Ovary (tissue), 9 donors: Measurements from ENCODE around the gene EHBP1. TPM values are rescaled to one million over a fixed set of nuclear protein-coding genes. Genes with fewer than 3 reads are reported as not detected.

Source experiments
- DNase-seq, 5 donors: peaks; one replicate each; pipeline ENCODE4 v3.0.0-alpha.2; 2019 to 2020
- H3K27ac ChIP-seq, 2 donors: fragments of 200-600 bp; one replicate each; pipeline versions ENCODE4 v1.5.1 to v1.8.0; 2019 to 2022
- H3K27me3 ChIP-seq: fragments of 200-600 bp; one replicate; pipeline ENCODE4 v1.8.0; 2022
- H3K36me3 ChIP-seq: fragments of 200-600 bp; sonication (generic); one replicate; pipeline ENCODE4 v1.5.1; 2019
- H3K4me1 ChIP-seq: one replicate; pipeline ENCODE4 v1.8.1; 2013; ENCODE audit warnings: mild to moderate bottlenecking, moderate library complexity; ENCODE audit not compliant: insufficient read depth
- H3K4me3 ChIP-seq: fragments of 200-600 bp; sonication (generic); one replicate; pipeline ENCODE4 v1.5.1; 2017
- H3K9me3 ChIP-seq, 2 donors: fragments of 200-600 bp in 1 of 2; sonication (generic) in 1 of 2; one replicate each; pipeline versions ENCODE4 v1.5.1 to v1.8.1; 2013 to 2019; ENCODE audit warnings: mild to moderate bottlenecking in 1 of 2, moderate library complexity in 1 of 2
- CTCF ChIP-seq, 3 donors: fragments of 450-650 bp in 2 of 3; fragments of 200-600 bp in 1 of 3; IDR thresholded peaks; one replicate each; pipeline versions ENCODE4 v1.5.1 to v1.8.0; 2016 to 2022; ENCODE audit warnings: antibody characterized with exemption in 3 of 3, mild to moderate bottlenecking in 1 of 3
- EP300 ChIP-seq: sonication (generic); formaldehyde crosslinking; IDR thresholded peaks from one replicate; pipeline ENCODE4 v1.6.1; 2017; ENCODE audit warnings: antibody characterized with exemption
- POLR2A ChIP-seq: fragments of 450-650 bp; IDR thresholded peaks from one replicate; pipeline ENCODE4 v1.6.1; 2017; ENCODE audit warnings: antibody characterized with exemption, mild to moderate bottlenecking, moderate library complexity
- WGBS, 3 donors: extraction: QIAGEN DNeasy Blood & Tissue Kit in 1 of 3; methylation state at CpG; one replicate each; pipeline versions ENCODE4 v1.1.5 to v1.1.7; 2013 to 2017; 5-methylcytosine and 5-hydroxymethylcytosine counted together
- intact Hi-C, 4 donors: fragments of 100-400 bp; cut with DNase I; formaldehyde crosslinking; loops; one replicate each; pipeline versions ENCODE4 v1.11.0 to v1.15.1; 2022 to 2023
- polyA plus RNA-seq, 2 donors: library from polyadenylated mRNA; stranded (reverse); fragments of 200-250 nt in 1 of 2; fragments of 350-450 nt in 1 of 2; fragmentation: Illumina TruSeq in 1 of 2; extraction: RNeasy Lipid Tissue Mini Kit (QIAGEN cat#74804) in 1 of 2; gene quantifications; one replicate each; pipeline ENCODE4 v1.2.3, GENCODE V29; 2013 to 2014
- total RNA-seq, 7 donors: library from RNA; depleted of rRNA in 2 of 7; stranded (reverse); fragments of >200 nt in 2 of 7; fragmentation: NEBNext Ultra II Directional in 3 of 7; extraction: Animal tissue kit (Norgen Biotek cat#: 25700) in 3 of 7; gene quantifications; one replicate each; pipeline versions ENCODE4 v1.1.0 to v1.2.4, GENCODE V29; 2016 to 2023
- donor health status: DM: no; HTN: no; CAD: no; lungs with moderate emphysema.
- donor health status: DM: no; HTN: no; CAD: no.
- donor health status: Bipolar disorder and iron deficiency.
- donor health status: DM: yes; HTN: yes; CAD: no.
- donor health status: DM: no; HTN: no; CAD: no.
- donor health status: DM: yes; HTN: yes; CAD: no.

The EHBP1 gene
- total and polyA plus RNA-seq, 9 donors = 56.3 to 185 (median 117) TPM

- H3K4me3 ChIP-seq = no peak overlapping the region
- H3K27me3 ChIP-seq = no peaks in the 10 kb centered on the region
- no peaks in the 10 kb centered on the region for H3K9me3 ChIP-seq
- DNase-seq = no peak
- intact Hi-C loops = no loop called here
- H3K27ac ChIP-seq = no peak overlapping the region
- no peaks in the 10 kb centered on the region for H3K36me3 ChIP-seq
- 83 to 100% (median 87%) methylated on average over 1 of the region's 1 CpG for WGBS, 3 donors
- H3K4me1 ChIP-seq = peaks cover 3% of the 10 kb centered on the region
- TF ChIP-seq EP300 = no peak
These were observed 358.7 kb downstream of the EHBP1 start for GRCh38 chr2:63064197-63064596.

- WGBS, 3 donors = 73 to 77% (median 76%) methylated on average over 4 of the region's 4 CpGs
- intact Hi-C loops = no loop called here
These were observed 359.1 kb downstream of the EHBP1 start for GRCh38 chr2:63064661-63065060.

GRCh38 chr2:63066265-63066664 is 360.8 kb downstream of the EHBP1 start:
- Histone ChIP-seq H3K4me3 (no peak overlapping the region), H3K4me1 (no peaks in the 10 kb centered on the region), H3K27me3 (no peaks in the 10 kb centered on the region), H3K9me3 (no peaks in the 10 kb centered on the region), H3K27ac (no peak overlapping the region), H3K36me3 (no peaks in the 10 kb centered on the region)
- TF ChIP-seq EP300 = no peak
- no peak for TF ChIP-seq CTCF (IDR thresholded peaks at IDR 0.05)
- TF ChIP-seq POLR2A = no peak
- no peak for DNase-seq
- intact Hi-C loops = no loop called here
- WGBS, 3 donors = 61 to 76% (median 72%) methylated on average over 3 of the region's 3 CpGs

More at GRCh38 chr2:63064661-63065060, 359.1 kb downstream of the EHBP1 start:
- Histone ChIP-seq H3K36me3 (no peaks in the 10 kb centered on the region), H3K4me3 (no peak overlapping the region), H3K27ac (no peak overlapping the region), H3K9me3 (no peaks in the 10 kb centered on the region), H3K27me3 (no peaks in the 10 kb centered on the region), H3K4me1 (no peaks in the 10 kb centered on the region)
- DNase-seq = no peak
- TF ChIP-seq POLR2A = no peak
- no peak for TF ChIP-seq EP300
- no peak for TF ChIP-seq CTCF (IDR thresholded peaks at IDR 0.05)

GRCh38 chr2:63066838-63067237 is 361.3 kb downstream of the EHBP1 start:
- 86 to 87% (median 86%) methylated on average over 2 of the region's 2 CpGs for WGBS, 3 donors
- Histone ChIP-seq H3K27ac (no peak overlapping the region), H3K36me3 (no peaks in the 10 kb centered on the region), H3K4me1 (no peaks in the 10 kb centered on the region), H3K9me3 (no peaks in the 10 kb centered on the region), H3K4me3 (no peak overlapping the region), H3K27me3 (no peaks in the 10 kb centered on the region)
- intact Hi-C loops = no loop called here
- no peak for DNase-seq
- no peak for TF ChIP-seq EP300
- TF ChIP-seq CTCF (IDR thresholded peaks at IDR 0.05) = no peak
- TF ChIP-seq POLR2A = no peak

- 81 to 83% (median 82%) methylated on average over 2 of the region's 2 CpGs for whole genome bisulfite sequencing, 3 donors
- H3K36me3 ChIP-seq = no peaks in the 10 kb centered on the region
- TF ChIP-seq CTCF (IDR thresholded peaks at IDR 0.05) (no peak), POLR2A (no peak), EP300 (no peak)
These were observed 366.2 kb downstream of the EHBP1 start for GRCh38 chr2:63071664-63072063.

More at GRCh38 chr2:63071664-63072063, 366.2 kb downstream of the EHBP1 start:
- H3K27ac ChIP-seq = no peak overlapping the region
- DNase-seq = no peak
- H3K4me3 ChIP-seq = no peak overlapping the region
- H3K9me3 ChIP-seq = no peaks in the 10 kb centered on the region
- no peaks in the 10 kb centered on the region for H3K27me3 ChIP-seq
- intact Hi-C loops = no loop called here
- no peaks in the 10 kb centered on the region for H3K4me1 ChIP-seq
